SK-N-SH treated with all-trans-retinoic acid at 6 μM for 48 hours (cell line): ENCODE measurements around the gene GTF2F1.
"Not testable (repeated sequence)": the region's sequence is repeated elsewhere in the genome, so short reads cannot be mapped to it uniquely, and the experiment has no call there.

Source experiments
- ATAC-seq: fragments of 200-7000 bp; cut with Tn5 transposase; 3 replicates; pipeline ENCODE4 v1.9.1; 2020; ENCODE audit warnings: mild to moderate bottlenecking, moderate library complexity
- ARNTL ChIP-seq: fragments of 450-650 bp; formaldehyde crosslinking; IDR thresholded peaks from 2 replicates; pipeline ENCODE4 v1.5.0; 2020; ENCODE audit warnings: low read depth, mild to moderate bottlenecking, moderate library complexity, borderline replicate concordance
- CSDC2 ChIP-seq: fragments of 250-450 bp; sonication (Bioruptor Pico); IDR thresholded peaks from 2 replicates; pipeline ENCODE4 v1.5.0; 2020; ENCODE audit warnings: mild to moderate bottlenecking, moderate library complexity
- ESRRG ChIP-seq: fragments of 250-450 bp; sonication (Bioruptor Pico); IDR thresholded peaks from 2 replicates; pipeline ENCODE4 v1.6.1; 2021; ENCODE audit warnings: mild to moderate bottlenecking
- GLIS3 ChIP-seq: fragments of 250-450 bp; sonication (Bioruptor Pico); IDR thresholded peaks from 2 replicates; pipeline ENCODE4 v1.5.0; 2020; ENCODE audit warnings: mild to moderate bottlenecking, moderate library complexity
- PPARA ChIP-seq: fragments of 250-450 bp; sonication (Bioruptor Pico); IDR thresholded peaks from 2 replicates; pipeline ENCODE4 v1.5.0; 2020; ENCODE audit warnings: mild to moderate bottlenecking, borderline replicate concordance
- RARB ChIP-seq: fragments of 250-450 bp; sonication (Bioruptor Pico); IDR thresholded peaks from 2 replicates; pipeline ENCODE4 v1.8.0; 2021; ENCODE audit warnings: mild to moderate bottlenecking, moderate library complexity
- SNAI2 ChIP-seq: fragments of 250-450 bp; sonication (Bioruptor Pico); IDR thresholded peaks from 2 replicates; pipeline ENCODE4 v1.5.0; 2020; ENCODE audit warnings: mild to moderate bottlenecking, moderate library complexity
- TCF4 ChIP-seq: fragments of 250-450 bp; sonication (Bioruptor Pico); IDR thresholded peaks from 2 replicates; pipeline ENCODE4 v1.8.0; 2021; ENCODE audit warnings: mild to moderate bottlenecking, moderate library complexity, borderline replicate concordance
- TOX ChIP-seq: fragments of 250-450 bp; sonication (Bioruptor Pico); IDR thresholded peaks from 2 replicates; pipeline ENCODE4 v1.8.0; 2021; ENCODE audit warnings: mild to moderate bottlenecking, moderate library complexity, borderline replicate concordance
- ZC3H10 ChIP-seq: fragments of 250-450 bp; sonication (Bioruptor Pico); IDR thresholded peaks from 2 replicates; pipeline ENCODE4 v1.5.1; 2021; ENCODE audit warnings: mild to moderate bottlenecking, moderate library complexity
- ZFP3 ChIP-seq: fragments of 250-450 bp; sonication (Bioruptor Pico); IDR thresholded peaks from 2 replicates; pipeline ENCODE4 v1.5.0; 2020; ENCODE audit warnings: mild to moderate bottlenecking, moderate library complexity
- ZFP30 ChIP-seq: fragments of 450-650 bp; formaldehyde crosslinking; IDR thresholded peaks from 2 replicates; pipeline ENCODE4 v1.5.0; 2022; ENCODE audit warnings: mild to moderate bottlenecking, moderate library complexity
- ZNF565 ChIP-seq: fragments of 450-650 bp; formaldehyde crosslinking; conservative IDR thresholded peaks from 2 replicates; pipeline ENCODE4 v1.5.0; 2020; ENCODE audit warnings: low read depth, mild to moderate bottlenecking, moderate library complexity
- ZNF70 ChIP-seq: fragments of 450-650 bp; formaldehyde crosslinking; IDR thresholded peaks from 2 replicates; pipeline ENCODE4 v1.5.0; 2020; ENCODE audit warnings: mild to moderate bottlenecking, moderate library complexity
- ZNF8 ChIP-seq: fragments of 450-650 bp; formaldehyde crosslinking; IDR thresholded peaks from 2 replicates; pipeline ENCODE4 v1.5.0; 2020; ENCODE audit warnings: mild to moderate bottlenecking, moderate library complexity
- TF ChIP-seq, protein P1 (sequence below): fragments of 250-450 bp; sonication (Bioruptor Pico); IDR thresholded peaks from 2 replicates; pipeline ENCODE4 v1.5.1; 2020; ENCODE audit warnings: low read depth, mild to moderate bottlenecking, moderate library complexity
- TF ChIP-seq, protein P2 (sequence below): fragments of 250-450 bp; sonication (Bioruptor Pico); IDR thresholded peaks from 2 replicates; pipeline ENCODE4 v1.8.0; 2021; ENCODE audit warnings: low read depth, mild to moderate bottlenecking, moderate library complexity, borderline replicate concordance
- TF ChIP-seq, protein P3 (sequence below): fragments of 250-450 bp; sonication (Bioruptor Pico); IDR thresholded peaks from 2 replicates; pipeline ENCODE4 v1.5.0; 2020; ENCODE audit warnings: mild to moderate bottlenecking, moderate library complexity
- TF ChIP-seq, protein P4 (sequence below): fragments of 250-450 bp; sonication (Bioruptor Pico); IDR thresholded peaks from 2 replicates; pipeline ENCODE4 v1.8.0; 2020; ENCODE audit warnings: mild to moderate bottlenecking, moderate library complexity, borderline replicate concordance

GTF2F1 gene

DNA sequence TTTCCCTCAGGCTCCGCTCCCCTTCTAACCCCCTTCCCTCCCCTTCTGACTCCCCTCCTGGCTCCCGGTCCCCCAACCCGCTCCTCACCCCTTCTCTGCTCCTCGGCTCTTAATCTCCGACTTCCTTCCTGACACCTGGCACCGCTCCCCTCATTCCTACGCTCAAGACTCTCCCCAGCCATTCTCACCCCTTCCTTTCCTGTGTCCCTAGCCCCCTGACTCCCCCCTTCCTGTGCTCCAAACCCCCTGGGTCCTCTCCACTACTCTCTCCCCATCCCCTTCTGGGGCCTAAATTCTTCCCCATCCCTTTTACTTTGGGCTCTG is 31.0 kb downstream of the GTF2F1 start:
- TF ChIP-seq TCF4 (no peak), CSDC2 (CRISPR knock-in tag) (no peak), ZNF70 (no peak)
- TF ChIP-seq, protein P1, sequence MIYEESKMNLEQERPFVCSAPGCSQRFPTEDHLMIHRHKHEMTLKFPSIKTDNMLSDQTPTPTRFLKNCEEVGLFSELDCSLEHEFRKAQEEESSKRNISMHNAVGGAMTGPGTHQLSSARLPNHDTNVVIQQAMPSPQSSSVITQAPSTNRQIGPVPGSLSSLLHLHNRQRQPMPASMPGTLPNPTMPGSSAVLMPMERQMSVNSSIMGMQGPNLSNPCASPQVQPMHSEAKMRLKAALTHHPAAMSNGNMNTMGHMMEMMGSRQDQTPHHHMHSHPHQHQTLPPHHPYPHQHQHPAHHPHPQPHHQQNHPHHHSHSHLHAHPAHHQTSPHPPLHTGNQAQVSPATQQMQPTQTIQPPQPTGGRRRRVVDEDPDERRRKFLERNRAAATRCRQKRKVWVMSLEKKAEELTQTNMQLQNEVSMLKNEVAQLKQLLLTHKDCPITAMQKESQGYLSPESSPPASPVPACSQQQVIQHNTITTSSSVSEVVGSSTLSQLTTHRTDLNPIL (CRISPR knock-in tag) = no peak
- TF ChIP-seq, protein P2, sequence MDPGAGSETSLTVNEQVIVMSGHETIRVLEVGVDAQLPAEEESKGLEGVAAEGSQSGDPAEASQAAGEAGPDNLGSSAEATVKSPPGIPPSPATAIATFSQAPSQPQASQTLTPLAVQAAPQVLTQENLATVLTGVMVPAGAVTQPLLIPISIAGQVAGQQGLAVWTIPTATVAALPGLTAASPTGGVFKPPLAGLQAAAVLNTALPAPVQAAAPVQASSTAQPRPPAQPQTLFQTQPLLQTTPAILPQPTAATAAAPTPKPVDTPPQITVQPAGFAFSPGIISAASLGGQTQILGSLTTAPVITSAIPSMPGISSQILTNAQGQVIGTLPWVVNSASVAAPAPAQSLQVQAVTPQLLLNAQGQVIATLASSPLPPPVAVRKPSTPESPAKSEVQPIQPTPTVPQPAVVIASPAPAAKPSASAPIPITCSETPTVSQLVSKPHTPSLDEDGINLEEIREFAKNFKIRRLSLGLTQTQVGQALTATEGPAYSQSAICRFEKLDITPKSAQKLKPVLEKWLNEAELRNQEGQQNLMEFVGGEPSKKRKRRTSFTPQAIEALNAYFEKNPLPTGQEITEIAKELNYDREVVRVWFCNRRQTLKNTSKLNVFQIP (CRISPR knock-in tag) = no peak
- peak; percentile 49 for ATAC-seq

DNA sequence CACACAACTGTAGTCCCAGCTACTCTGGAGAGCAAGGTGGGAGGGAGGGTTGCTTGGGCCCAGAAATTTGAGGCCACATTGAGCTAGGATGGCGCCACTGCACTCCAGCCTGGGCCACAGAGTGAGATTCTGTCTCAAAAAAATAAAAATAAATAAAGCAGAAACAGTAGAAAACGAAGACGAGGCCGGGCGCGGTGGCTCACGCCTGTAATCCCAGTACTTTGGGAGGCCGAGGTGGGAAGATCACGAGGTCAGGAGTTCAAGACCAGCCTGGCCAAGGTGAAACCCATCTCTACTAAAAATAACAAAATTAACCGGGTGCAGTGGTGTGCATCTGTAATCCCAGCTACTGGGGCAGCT is 32.1 kb downstream of the GTF2F1 start:
- ATAC-seq = not testable (repeated sequence)

DNA sequence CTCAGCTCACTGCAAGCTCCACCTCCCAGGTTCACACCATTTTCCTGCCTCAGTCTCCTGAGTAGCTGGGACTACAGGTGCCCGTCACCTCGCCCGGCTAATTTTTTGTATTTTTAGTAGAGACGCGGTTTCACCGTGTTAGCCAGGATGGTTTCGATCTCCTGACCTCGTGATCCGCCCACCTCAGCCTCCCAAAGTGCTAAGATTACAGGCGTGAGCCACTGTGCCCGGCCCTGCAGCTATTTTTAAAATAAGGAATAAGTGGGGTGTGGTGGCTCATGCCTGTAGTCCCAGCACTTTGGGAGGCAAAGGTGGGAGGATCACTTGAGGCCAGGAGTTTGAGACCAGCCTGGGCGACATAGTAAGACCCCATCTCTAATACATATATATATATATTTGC is 32.5 kb downstream of the GTF2F1 start:
- not testable (repeated sequence) for ATAC-seq

DNA sequence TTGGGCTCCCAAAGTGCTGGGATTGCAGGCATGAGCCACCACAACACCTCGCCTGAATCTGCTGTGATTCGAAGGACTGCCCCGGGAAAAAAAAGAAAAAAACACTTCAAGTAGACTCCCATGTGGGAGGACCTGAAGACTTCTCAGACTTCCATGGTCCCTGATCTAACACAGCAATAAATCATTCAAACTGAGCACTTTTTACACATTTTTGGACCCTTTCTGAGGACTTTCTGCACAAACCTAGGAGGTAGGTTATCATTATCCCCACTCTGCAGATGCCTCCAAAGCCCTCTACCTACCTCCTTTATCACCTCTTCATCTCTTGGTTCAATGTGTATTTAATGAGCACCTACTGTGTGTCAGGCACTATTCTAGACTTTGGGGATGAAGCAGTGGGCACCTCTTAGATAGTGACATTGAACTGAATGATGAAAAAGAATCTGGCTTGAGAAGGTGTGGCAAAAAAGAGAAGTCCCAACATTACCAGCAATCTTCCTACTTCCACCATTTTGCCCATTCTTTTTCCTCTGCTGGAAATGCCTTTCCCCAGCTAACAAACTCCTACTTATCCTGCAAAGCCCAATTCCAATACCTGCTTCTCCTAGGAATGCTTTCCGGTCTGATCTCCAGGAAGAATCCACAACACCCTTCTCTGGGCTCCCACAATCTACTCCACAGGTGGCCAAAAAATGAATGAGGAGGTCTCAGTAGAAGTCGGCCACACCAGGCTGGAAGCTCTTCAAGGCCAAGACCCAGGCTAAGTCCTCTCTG is 33.2 kb downstream of the GTF2F1 start:
- TF ChIP-seq TOX (CRISPR knock-in tag) = no peak
- TF ChIP-seq ZNF565 (CRISPR knock-in tag) = no peak
- no peak for TF ChIP-seq GLIS3 (CRISPR knock-in tag)
- no peak for TF ChIP-seq SNAI2 (CRISPR knock-in tag)
- TF ChIP-seq PPARA (CRISPR knock-in tag) = no peak
- TF ChIP-seq TCF4 = no peak
- peak; percentile 93 for TF ChIP-seq ZFP3
- no peak for TF ChIP-seq ARNTL (CRISPR knock-in tag)
- no peak for TF ChIP-seq ZNF8 (CRISPR knock-in tag)
- ATAC-seq = no peak

DNA sequence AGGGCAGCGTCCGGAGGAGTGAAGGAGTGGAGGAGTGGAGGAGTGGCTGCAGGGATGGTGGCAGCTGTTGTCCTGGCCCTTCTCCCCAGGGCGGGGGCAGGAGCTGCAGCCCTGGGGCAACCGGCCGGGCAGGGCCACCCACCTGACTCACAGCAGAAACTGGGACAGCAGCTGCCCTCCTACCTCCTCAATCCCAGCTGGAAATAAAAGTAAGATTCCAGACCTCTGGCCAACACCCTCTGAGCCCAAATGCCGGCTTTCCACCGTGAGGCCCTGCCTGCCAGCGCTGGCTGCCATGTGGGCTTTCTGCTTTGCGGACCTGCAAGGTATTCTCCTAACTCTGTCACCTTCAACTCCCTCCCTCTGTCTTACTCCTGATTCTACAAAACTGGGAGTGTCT is 35.0 kb downstream of the GTF2F1 start:
- TF ChIP-seq ZNF8 (CRISPR knock-in tag) (no peak), ZFP30 (CRISPR knock-in tag) (no peak), GLIS3 (CRISPR knock-in tag) (no peak), ZNF70 (no peak), ARNTL (CRISPR knock-in tag) (no peak), CSDC2 (CRISPR knock-in tag) (no peak), ZC3H10 (no peak)
- TF ChIP-seq, protein P3, sequence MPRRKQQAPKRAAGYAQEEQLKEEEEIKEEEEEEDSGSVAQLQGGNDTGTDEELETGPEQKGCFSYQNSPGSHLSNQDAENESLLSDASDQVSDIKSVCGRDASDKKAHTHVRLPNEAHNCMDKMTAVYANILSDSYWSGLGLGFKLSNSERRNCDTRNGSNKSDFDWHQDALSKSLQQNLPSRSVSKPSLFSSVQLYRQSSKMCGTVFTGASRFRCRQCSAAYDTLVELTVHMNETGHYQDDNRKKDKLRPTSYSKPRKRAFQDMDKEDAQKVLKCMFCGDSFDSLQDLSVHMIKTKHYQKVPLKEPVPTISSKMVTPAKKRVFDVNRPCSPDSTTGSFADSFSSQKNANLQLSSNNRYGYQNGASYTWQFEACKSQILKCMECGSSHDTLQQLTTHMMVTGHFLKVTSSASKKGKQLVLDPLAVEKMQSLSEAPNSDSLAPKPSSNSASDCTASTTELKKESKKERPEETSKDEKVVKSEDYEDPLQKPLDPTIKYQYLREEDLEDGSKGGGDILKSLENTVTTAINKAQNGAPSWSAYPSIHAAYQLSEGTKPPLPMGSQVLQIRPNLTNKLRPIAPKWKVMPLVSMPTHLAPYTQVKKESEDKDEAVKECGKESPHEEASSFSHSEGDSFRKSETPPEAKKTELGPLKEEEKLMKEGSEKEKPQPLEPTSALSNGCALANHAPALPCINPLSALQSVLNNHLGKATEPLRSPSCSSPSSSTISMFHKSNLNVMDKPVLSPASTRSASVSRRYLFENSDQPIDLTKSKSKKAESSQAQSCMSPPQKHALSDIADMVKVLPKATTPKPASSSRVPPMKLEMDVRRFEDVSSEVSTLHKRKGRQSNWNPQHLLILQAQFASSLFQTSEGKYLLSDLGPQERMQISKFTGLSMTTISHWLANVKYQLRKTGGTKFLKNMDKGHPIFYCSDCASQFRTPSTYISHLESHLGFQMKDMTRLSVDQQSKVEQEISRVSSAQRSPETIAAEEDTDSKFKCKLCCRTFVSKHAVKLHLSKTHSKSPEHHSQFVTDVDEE (CRISPR knock-in tag) = no peak
- TF ChIP-seq, protein P4, sequence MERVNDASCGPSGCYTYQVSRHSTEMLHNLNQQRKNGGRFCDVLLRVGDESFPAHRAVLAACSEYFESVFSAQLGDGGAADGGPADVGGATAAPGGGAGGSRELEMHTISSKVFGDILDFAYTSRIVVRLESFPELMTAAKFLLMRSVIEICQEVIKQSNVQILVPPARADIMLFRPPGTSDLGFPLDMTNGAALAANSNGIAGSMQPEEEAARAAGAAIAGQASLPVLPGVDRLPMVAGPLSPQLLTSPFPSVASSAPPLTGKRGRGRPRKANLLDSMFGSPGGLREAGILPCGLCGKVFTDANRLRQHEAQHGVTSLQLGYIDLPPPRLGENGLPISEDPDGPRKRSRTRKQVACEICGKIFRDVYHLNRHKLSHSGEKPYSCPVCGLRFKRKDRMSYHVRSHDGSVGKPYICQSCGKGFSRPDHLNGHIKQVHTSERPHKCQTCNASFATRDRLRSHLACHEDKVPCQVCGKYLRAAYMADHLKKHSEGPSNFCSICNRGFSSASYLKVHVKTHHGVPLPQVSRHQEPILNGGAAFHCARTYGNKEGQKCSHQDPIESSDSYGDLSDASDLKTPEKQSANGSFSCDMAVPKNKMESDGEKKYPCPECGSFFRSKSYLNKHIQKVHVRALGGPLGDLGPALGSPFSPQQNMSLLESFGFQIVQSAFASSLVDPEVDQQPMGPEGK (CRISPR knock-in tag) = no peak
- no peak for ATAC-seq

DNA sequence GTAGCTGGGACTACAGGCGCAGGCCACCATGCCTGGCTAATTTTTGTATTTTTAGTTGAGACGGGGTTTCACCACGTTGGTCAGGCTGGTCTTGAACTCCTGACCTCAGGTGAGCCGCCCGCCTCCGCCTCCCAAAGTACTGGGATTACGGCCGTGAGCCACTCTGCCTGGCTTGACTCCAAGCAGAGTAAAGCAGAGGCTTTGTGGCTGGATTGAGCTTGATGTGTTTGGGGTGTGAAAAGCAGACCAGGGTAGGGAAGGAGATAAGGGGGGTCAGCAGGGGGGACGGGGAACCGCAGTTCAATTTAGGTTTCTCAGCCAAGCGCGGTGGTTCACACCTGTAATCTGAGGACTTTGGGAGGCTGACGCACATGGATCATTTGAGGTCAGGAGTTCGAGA is 35.8 kb downstream of the GTF2F1 start:
- ATAC-seq = no peak
- TF ChIP-seq GLIS3 (CRISPR knock-in tag) (no peak), SNAI2 (CRISPR knock-in tag) (no peak), CSDC2 (CRISPR knock-in tag) (no peak), ZFP30 (CRISPR knock-in tag) (no peak), RARB (CRISPR knock-in tag) (no peak), ZNF565 (CRISPR knock-in tag) (no peak), ZNF8 (CRISPR knock-in tag) (no peak), ESRRG (CRISPR knock-in tag) (no peak), PPARA (CRISPR knock-in tag) (no peak), TOX (CRISPR knock-in tag) (no peak)
- TF ChIP-seq, protein P3 (CRISPR knock-in tag) = no peak
- TF ChIP-seq, protein P4 (CRISPR knock-in tag) = no peak
